Measurements from ENCODE around the gene CELF6.
"Not testable (repeated sequence)": the region's sequence is repeated elsewhere in the genome, so short reads cannot be mapped to it uniquely, and the experiment has no call there.

CELF6 gene

DNA sequence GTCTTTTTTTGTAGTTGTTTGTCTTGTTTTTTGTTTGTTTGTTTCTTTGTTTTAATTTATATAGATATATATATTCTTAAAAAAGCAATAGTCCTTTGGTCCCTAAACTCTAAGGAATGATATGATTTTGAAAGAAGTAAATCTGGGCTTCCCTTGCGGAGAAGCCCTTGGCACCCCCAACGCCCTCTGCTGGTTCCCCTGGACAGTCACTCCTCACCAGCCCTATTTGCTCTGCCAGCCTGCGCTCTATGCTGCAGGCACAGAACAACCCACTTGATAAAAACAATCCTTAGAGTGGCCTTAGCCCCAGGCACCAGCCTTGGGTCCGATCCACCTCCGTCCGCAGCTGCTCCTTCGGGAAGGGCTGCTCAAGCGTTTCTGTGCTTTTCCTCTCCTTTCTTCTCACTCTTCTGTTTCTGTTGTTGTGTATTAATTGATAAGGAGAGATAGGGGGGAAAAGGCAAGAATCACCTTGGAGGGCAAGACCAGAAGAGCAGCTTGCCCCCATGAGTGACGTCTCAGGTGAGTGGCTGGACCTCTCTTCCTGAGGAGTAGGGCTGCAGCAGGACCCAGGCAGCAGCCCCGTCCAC lies 33.9 kb downstream of the CELF6 start:
- Histone ChIP-seq H3K9ac (ENCODE audit: low read depth, low read length) (no peak overlapping the region), H3K27me3 (ENCODE audit: insufficient read depth, low read length) (peaks cover 28% of the 10 kb centered on the region; the same call in 1 of the 2 replicates), H3K4me3 (ENCODE audit: low read length) (no peak overlapping the region), H3K36me3 (ENCODE audit: insufficient read depth, low read depth, low read length) (no peaks in the 10 kb centered on the region), H3K9me3 (ENCODE audit: insufficient read depth, low read depth, low read length) (no peaks in the 10 kb centered on the region), H3K4me1 (ENCODE audit: insufficient read depth, low read length) (no peaks in the 10 kb centered on the region), H3K27ac (ENCODE audit: low read length) (no peak overlapping the region)

DNA sequence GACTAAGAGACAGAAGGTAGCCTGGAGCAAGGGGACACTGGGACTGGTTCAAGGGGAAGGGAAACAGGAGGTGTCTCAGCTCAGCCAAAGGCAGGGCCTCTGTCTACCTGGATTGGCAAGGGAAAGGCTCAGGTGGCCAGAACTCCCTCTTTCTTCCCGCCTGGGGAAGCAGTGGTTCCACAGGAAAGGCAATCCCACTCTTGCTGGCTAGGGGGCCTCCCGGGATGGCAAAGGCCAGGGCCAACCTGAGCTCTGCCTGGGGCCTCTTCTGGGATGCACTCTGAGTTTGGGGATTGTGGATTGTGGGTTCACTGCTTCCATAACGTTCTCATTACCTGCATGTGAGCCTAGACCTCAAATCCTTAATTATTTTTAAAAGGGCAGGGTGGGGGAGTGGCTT lies 34.6 kb downstream of the CELF6 start:
- H3K9me3 ChIP-seq (ENCODE audit: insufficient read depth, low read depth, low read length), result no peaks in the 10 kb centered on the region
- H3K4me3 ChIP-seq (ENCODE audit: low read length), result no peak overlapping the region
- no peak overlapping the region for H3K27ac ChIP-seq (ENCODE audit: low read length)
- H3K4me1 ChIP-seq (ENCODE audit: insufficient read depth, low read length), result no peaks in the 10 kb centered on the region
- no peak overlapping the region for H3K9ac ChIP-seq (ENCODE audit: low read depth, low read length)
- H3K27me3 ChIP-seq (ENCODE audit: insufficient read depth, low read length), result peaks cover 35% of the 10 kb centered on the region
- no peaks in the 10 kb centered on the region for H3K36me3 ChIP-seq (ENCODE audit: insufficient read depth, low read depth, low read length)

DNA sequence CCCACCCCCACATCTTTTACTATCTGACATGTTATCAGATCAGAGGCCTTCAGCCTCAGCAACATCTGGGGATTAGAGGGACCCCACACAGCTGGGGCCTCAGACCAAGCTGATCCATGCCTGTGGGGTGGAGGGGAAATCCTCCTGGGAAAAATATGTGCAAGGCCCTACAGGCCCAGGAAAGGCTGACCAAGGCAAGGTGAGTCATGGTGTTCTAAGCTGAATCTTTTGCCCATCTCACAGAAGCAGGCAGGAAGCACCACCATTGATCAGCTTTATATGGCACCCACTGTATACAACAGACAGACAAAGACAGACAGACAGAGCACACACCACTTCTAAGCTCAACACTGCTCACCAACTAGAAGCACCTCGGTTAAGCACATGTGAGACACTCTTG lies 35.2 kb downstream of the CELF6 start:
- H3K9ac ChIP-seq (ENCODE audit: low read depth, low read length), result no peak overlapping the region
- no peaks in the 10 kb centered on the region for H3K9me3 ChIP-seq (ENCODE audit: insufficient read depth, low read depth, low read length)
- no peaks in the 10 kb centered on the region for H3K36me3 ChIP-seq (ENCODE audit: insufficient read depth, low read depth, low read length)
- no peaks in the 10 kb centered on the region for H3K4me1 ChIP-seq (ENCODE audit: insufficient read depth, low read length)
- peaks cover 36% of the 10 kb centered on the region for H3K27me3 ChIP-seq (ENCODE audit: insufficient read depth, low read length)
- no peak overlapping the region for H3K4me3 ChIP-seq (ENCODE audit: low read length)
- H3K27ac ChIP-seq (ENCODE audit: low read length), result no peak overlapping the region

DNA sequence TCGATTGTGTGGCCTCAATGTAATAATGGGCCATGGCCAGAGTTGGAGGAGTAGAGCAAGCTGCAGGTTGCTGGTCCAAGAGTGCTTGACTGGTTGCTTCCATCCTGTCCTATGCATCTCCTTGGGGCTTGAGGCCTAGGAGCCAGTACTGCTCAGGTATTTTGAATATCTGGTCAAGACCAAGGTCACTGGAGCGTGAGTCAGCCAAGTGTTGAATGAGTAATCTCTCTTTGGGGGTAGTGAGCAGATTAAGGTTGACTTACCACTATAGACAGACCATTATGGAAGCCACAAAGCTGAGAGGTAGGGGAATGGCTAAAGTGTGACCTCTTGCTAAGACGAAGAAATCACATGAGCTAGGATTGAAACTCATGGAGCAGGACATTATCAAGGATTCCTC lies 38.2 kb downstream of the CELF6 start:
- peaks cover 46% of the 10 kb centered on the region for H3K27me3 ChIP-seq (ENCODE audit: insufficient read depth, low read length)
- no peaks in the 10 kb centered on the region for H3K36me3 ChIP-seq (ENCODE audit: insufficient read depth, low read depth, low read length)

DNA sequence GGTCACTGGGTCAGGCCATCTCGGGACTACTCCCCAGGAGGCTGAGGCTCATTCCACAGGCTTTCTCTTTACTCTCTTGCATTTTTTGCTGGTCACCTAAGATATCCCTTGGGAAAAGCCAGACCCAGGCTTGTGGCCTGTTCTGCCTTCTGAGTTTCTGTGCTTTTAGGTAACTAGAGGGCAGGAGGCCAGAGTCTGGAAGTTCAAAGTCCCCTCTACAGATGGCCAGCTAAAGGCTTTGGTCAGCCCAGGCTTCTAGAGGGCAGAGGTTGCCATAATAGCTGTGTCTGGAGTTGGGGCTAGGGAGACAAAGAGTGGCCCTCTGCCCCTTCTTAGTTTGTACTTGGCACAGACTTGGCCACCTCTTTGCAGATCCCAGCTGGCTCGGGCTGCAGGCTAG lies 39.2 kb downstream of the CELF6 start:
- Histone ChIP-seq H3K9ac (ENCODE audit: low read depth, low read length) (no peak overlapping the region), H3K27me3 (ENCODE audit: insufficient read depth, low read length) (peaks cover 47% of the 10 kb centered on the region), H3K27ac (ENCODE audit: low read length) (no peak overlapping the region), H3K9me3 (ENCODE audit: insufficient read depth, low read depth, low read length) (no peaks in the 10 kb centered on the region), H3K36me3 (ENCODE audit: insufficient read depth, low read depth, low read length) (no peaks in the 10 kb centered on the region), H3K4me1 (ENCODE audit: insufficient read depth, low read length) (no peaks in the 10 kb centered on the region), H3K4me3 (ENCODE audit: low read length) (no peak overlapping the region)

More for the DNA sequence above, 38.2 kb downstream of the CELF6 start:
- H3K4me3 ChIP-seq (ENCODE audit: low read length), result no peak overlapping the region
- H3K9me3 ChIP-seq (ENCODE audit: insufficient read depth, low read depth, low read length), result no peaks in the 10 kb centered on the region
- no peaks in the 10 kb centered on the region for H3K4me1 ChIP-seq (ENCODE audit: insufficient read depth, low read length)
- H3K27ac ChIP-seq (ENCODE audit: low read length), result no peak overlapping the region
- no peak overlapping the region for H3K9ac ChIP-seq (ENCODE audit: low read depth, low read length)

DNA sequence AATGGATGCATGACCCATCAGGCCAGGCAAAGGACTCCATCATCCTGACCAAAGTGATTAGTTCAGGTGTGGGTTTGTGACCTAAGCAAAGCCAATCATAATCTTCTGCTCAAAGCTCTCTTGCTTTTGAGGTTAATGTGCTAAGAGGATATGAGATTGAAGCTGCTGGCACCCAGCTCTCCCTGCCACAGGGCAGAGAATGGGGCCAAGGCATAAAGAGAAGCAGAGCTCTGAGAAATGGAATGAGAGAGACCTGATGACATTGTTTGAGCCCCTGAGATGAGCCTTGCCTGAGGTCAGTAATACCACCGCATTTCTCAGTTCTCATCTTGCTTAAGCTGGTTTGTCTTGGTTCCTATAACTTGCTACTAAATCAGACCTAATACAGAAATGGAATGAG lies 41.2 kb downstream of the CELF6 start:
- Histone ChIP-seq H3K9ac (ENCODE audit: low read depth, low read length) (no peak overlapping the region), H3K4me3 (ENCODE audit: low read length) (no peak overlapping the region), H3K36me3 (ENCODE audit: insufficient read depth, low read depth, low read length) (no peaks in the 10 kb centered on the region), H3K27me3 (ENCODE audit: insufficient read depth, low read length) (peaks cover 55% of the 10 kb centered on the region), H3K9me3 (ENCODE audit: insufficient read depth, low read depth, low read length) (no peaks in the 10 kb centered on the region), H3K4me1 (ENCODE audit: insufficient read depth, low read length) (no peaks in the 10 kb centered on the region), H3K27ac (ENCODE audit: low read length) (no peak overlapping the region)

DNA sequence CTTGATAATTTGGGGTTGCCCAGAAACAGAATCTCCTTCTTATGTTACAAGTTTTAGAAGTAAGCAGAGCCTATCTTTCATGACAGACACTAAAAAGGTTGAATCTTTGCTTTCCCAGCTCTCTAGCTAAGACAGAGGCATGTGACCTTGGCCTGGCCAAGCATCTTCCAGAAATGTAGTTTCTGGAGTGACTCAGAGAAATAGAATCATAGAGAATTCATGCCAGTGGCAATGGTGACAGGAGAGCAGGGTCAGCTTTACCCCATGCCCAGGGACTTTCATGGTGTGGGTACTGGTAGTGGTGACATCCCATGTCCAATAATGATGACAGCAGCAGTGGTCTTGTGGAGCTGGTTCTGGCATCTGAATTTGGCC lies 43.6 kb downstream of the CELF6 start:
- peaks cover under 1% of the 10 kb centered on the region; the same call in 1 of the 2 replicates for H3K4me1 ChIP-seq (ENCODE audit: insufficient read depth, low read length)
- H3K27ac ChIP-seq (ENCODE audit: low read length), result no peak overlapping the region
- no peaks in the 10 kb centered on the region for H3K9me3 ChIP-seq (ENCODE audit: insufficient read depth, low read depth, low read length)
- no peak overlapping the region for H3K4me3 ChIP-seq (ENCODE audit: low read length)
- H3K27me3 ChIP-seq (ENCODE audit: insufficient read depth, low read length), result peaks cover 48% of the 10 kb centered on the region
- no peaks in the 10 kb centered on the region for H3K36me3 ChIP-seq (ENCODE audit: insufficient read depth, low read depth, low read length)
- H3K9ac ChIP-seq (ENCODE audit: low read depth, low read length), result no peak overlapping the region

DNA sequence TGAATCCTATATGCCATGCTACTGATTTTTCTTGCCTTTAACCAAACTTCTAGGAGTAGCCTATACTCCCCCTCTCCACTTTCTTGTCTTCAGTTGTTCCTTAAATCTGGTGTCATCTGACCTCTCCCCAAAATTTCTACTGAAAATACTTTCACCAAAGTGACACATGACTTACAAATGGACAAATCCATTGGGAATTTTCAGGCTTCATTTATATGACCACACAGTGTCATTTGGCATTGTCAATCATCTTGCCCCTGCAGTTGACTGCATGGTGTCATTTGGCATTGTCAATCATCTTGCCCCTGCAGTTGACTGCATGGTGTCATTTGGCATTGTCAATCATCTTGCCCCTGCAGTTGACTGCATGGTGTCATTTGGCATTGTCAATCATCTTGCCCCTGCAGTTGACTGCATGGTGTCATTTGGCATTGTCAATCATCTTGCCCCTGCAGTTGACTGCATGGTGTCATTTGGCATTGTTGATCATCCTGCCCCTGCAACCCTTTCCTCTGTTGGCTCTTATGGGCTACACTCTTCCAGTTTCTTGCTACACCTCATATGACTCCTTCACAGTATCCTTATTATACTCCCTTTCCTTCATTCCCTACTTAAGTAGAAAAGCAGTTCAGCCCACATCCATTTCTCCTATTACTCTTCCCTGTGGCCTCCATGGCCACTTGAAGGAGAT lies 44.2 kb downstream of the CELF6 start:
- H3K27ac ChIP-seq (ENCODE audit: low read length); H3K9me3 ChIP-seq (ENCODE audit: insufficient read depth, low read depth, low read length); H3K4me1 ChIP-seq (ENCODE audit: insufficient read depth, low read length); H3K4me3 ChIP-seq (ENCODE audit: low read length); H3K9ac ChIP-seq (ENCODE audit: low read depth, low read length); H3K36me3 ChIP-seq (ENCODE audit: insufficient read depth, low read depth, low read length): not testable (repeated sequence)
- H3K27me3 ChIP-seq (ENCODE audit: insufficient read depth, low read length), result peaks cover 42% of the 10 kb centered on the region

DNA sequence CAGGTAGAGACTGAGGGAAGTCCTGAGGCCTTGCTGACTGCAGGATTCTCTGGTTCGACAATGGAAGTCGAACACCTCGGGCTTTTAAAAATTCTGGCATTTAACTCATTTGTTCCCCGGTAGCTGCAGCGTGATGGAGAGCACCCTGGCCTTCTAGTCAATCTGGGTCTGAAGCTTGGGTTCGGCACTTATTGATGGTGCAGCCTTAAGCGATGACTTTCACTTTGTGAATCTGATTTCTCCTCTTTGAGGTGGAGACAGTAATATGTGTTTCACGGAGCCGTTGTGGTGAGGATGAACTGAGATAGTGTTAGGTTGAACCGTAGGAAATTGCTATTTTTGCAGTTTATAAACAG lies 47.0 kb downstream of the CELF6 start:
- Histone ChIP-seq H3K27me3 (ENCODE audit: insufficient read depth, low read length) (peaks cover 23% of the 10 kb centered on the region), H3K36me3 (ENCODE audit: insufficient read depth, low read depth, low read length) (peaks cover 9% of the 10 kb centered on the region), H3K9ac (ENCODE audit: low read depth, low read length) (peak overlapping the region; percentile 65; the same call in 1 of the 2 replicates), H3K4me1 (ENCODE audit: insufficient read depth, low read length) (peaks cover 3% of the 10 kb centered on the region; the same call in 1 of the 2 replicates), H3K27ac (ENCODE audit: low read length) (peak overlapping the region; percentile 39), H3K9me3 (ENCODE audit: insufficient read depth, low read depth, low read length) (no peaks in the 10 kb centered on the region), H3K4me3 (ENCODE audit: low read length) (peak overlapping the region; percentile 87)

DNA sequence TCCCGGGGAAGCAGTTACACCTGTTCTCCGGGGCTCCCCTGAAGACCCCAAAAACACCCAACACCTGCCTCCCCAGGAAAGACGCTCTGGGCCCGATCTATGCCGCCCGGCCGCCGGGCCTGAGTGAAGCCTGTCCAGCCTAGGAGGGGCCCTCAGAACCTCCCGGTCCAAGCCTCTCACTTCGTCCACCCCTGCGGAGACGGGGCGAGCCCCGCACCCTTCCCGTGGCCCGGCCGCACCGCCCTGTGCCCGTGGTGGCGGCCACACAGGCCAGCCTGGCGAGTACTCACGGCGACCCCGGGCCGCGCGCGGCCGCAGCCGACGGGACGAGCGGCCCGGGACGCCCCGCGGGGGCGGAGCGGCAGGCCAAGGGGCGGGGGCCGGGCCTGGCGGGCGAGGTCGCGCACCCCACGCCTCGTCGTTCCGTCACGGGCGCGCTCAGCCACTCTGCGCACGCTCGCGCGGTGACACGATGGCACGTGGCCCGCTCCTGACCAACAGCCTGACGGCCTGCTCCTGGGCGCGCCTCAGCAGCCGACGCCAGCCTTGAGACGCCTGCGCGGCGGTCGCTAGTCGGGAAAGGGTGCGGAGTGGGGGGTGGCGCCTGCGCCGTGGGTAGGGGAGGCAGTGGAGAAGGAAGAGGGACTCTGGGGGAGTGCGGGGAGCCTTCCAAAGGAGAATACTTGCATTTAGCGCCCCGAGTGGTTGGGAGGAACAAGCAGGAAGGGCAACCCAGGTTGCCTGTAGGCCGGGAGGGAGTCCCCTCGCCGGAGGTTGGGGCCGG lies 47.6 kb downstream of the CELF6 start, which contains the start of gene PARP6:
PARP6 (minus strand) TSS at position 342 of the 784 bp plus-strand sequence. CDS start 5,077 bp downstream, outside the sequence.
- H3K36me3 ChIP-seq (ENCODE audit: insufficient read depth, low read depth, low read length), result peaks cover 15% of the 10 kb centered on the region
- peak within 1 kb of the TSS; percentile 69; the same call in 1 of the 2 replicates for H3K9ac ChIP-seq (ENCODE audit: low read depth, low read length)
- H3K9me3 ChIP-seq (ENCODE audit: insufficient read depth, low read depth, low read length), result no peaks in the 10 kb centered on the region
- peaks cover 20% of the 10 kb centered on the region for H3K27me3 ChIP-seq (ENCODE audit: insufficient read depth, low read length)
- H3K27ac ChIP-seq (ENCODE audit: low read length), result peak within 1 kb of the TSS; percentile 39
- peak within 1 kb of the TSS; percentile 87 for H3K4me3 ChIP-seq (ENCODE audit: low read length)
- H3K4me1 ChIP-seq (ENCODE audit: insufficient read depth, low read length), result peaks cover 3% of the 10 kb centered on the region; the same call in 1 of the 2 replicates

DNA sequence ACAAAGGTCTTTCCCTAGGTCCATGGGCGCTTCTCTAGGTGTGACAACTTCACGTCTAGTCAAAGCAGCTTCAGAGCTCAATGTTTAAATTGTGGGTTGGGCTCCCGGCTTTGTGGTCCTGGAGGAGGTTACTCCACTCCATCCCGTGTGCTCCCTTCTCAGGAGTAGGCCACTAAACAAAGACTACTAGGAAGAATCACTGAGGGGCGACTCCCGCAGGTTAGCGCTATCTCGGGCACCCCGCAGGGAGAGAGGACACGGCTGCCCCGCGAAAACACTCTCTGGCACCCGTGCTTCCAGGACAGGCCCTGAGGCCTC lies 48.1 kb downstream of the CELF6 start:
- H3K27me3 ChIP-seq (ENCODE audit: insufficient read depth, low read length), result peaks cover 16% of the 10 kb centered on the region
- H3K9me3 ChIP-seq (ENCODE audit: insufficient read depth, low read depth, low read length), result no peaks in the 10 kb centered on the region
- peaks cover 21% of the 10 kb centered on the region for H3K36me3 ChIP-seq (ENCODE audit: insufficient read depth, low read depth, low read length)
- H3K4me1 ChIP-seq (ENCODE audit: insufficient read depth, low read length), result peaks cover 3% of the 10 kb centered on the region; the same call in 1 of the 2 replicates
- H3K27ac ChIP-seq (ENCODE audit: low read length), result no peak overlapping the region
- peak overlapping the region; percentile 69; the same call in 1 of the 2 replicates for H3K9ac ChIP-seq (ENCODE audit: low read depth, low read length)
- peak overlapping the region; percentile 87 for H3K4me3 ChIP-seq (ENCODE audit: low read length)

Data from iPS-20b (cell line).